Measurements from ENCODE around the gene COQ3. TPM values are rescaled to one million over a fixed set of nuclear protein-coding genes. Genes with fewer than 3 reads are reported as not detected.

Gene COQ3, protein sequence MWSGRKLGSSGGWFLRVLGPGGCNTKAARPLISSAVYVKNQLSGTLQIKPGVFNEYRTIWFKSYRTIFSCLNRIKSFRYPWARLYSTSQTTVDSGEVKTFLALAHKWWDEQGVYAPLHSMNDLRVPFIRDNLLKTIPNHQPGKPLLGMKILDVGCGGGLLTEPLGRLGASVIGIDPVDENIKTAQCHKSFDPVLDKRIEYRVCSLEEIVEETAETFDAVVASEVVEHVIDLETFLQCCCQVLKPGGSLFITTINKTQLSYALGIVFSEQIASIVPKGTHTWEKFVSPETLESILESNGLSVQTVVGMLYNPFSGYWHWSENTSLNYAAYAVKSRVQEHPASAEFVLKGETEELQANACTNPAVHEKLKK
- total RNA-seq (5.7 and 5.9 TPM in 2 replicates), polyA plus RNA-seq (4.7 and 8.2 TPM in 2 replicates)

DNA sequence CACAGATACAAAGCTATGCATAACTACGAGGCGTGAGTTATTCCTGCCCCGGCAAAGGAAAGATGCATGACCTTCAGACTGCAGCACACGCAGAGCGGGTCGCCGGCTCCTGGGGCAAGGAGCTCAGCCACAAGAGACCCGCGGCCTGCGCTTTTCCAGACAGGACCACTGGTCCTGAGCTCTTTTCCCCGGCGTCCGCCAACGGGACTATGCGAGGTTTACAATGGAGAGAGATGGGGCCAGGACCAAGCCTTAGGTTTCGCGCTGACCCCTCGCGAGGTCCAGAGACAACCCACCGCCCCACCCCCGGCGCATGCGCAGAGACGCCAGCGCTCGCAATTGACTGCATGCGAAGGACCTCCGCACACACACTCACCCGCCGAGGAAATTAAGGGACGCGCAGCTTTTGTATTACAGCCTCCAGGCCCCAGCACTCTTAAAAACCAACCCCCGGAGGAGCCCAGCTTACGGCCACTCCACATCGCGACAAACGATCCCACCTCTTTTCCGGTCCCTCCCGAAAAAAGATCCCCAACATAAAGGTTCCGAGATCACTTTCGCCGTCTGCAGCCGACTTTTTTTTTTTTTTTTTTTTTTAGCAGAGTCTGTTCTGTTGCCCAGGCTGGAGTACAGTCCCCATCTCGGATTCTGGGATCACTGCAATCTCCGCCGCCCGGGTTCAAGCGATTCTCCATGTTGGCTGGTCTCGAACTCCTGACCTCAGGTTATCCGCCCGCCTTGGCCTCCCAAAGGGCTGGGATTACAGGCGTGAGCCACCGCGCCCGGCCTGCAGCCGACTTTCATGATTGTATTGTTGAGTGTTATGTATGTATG is at the start of gene COQ3:
Gene COQ3, minus strand, starts transcription at position 498 of the 834 bp plus-strand sequence. Its CDS starts 16 bp downstream, at position 482.
- no peaks in the 10 kb centered on the region for H3K36me3 ChIP-seq (replicated peaks; ENCODE audit: insufficient read depth, low read depth)
- H3K27me3 ChIP-seq: no peaks in the 10 kb centered on the region
- no peaks in the 10 kb centered on the region for H3K9me2 ChIP-seq (replicated peaks; ENCODE audit: insufficient read depth)
- peaks cover 5% of the 10 kb centered on the region for H3K4me1 ChIP-seq (ENCODE audit: insufficient read depth)
- TF ChIP-seq EZH2 (IDR thresholded peaks at IDR 0.05; ENCODE audit: borderline replicate concordance) (no peak), EZH2phosphoT487 (IDR thresholded peaks at IDR 0.05; ENCODE audit: low read depth, severe bottlenecking, unreplicated experiment) (no peak)
- TF ChIP-seq, protein P1, sequence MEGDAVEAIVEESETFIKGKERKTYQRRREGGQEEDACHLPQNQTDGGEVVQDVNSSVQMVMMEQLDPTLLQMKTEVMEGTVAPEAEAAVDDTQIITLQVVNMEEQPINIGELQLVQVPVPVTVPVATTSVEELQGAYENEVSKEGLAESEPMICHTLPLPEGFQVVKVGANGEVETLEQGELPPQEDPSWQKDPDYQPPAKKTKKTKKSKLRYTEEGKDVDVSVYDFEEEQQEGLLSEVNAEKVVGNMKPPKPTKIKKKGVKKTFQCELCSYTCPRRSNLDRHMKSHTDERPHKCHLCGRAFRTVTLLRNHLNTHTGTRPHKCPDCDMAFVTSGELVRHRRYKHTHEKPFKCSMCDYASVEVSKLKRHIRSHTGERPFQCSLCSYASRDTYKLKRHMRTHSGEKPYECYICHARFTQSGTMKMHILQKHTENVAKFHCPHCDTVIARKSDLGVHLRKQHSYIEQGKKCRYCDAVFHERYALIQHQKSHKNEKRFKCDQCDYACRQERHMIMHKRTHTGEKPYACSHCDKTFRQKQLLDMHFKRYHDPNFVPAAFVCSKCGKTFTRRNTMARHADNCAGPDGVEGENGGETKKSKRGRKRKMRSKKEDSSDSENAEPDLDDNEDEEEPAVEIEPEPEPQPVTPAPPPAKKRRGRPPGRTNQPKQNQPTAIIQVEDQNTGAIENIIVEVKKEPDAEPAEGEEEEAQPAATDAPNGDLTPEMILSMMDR (IDR thresholded peaks at IDR 0.05; ENCODE audit: poor library complexity): no peak
- H3K27ac ChIP-seq: peak within 1 kb of the TSS; percentile 91
- peak within 1 kb of the TSS; percentile 90 for H3K4me2 ChIP-seq
- WGBS (ENCODE audit: low lambda C conversion rate, missing lambda C conversion rate): 13% methylated on average over 56 of the region's 56 CpGs
- peak; percentile 84 for DNase-seq (ENCODE audit: low spot score)
- no peaks in the 10 kb centered on the region for H3K79me2 ChIP-seq
- H4K20me1 ChIP-seq (ENCODE audit: insufficient read depth, poor library complexity, severe bottlenecking): no peaks in the 10 kb centered on the region
- H3K9me3 ChIP-seq (ENCODE audit: low read depth): no peaks in the 10 kb centered on the region
- peak within 1 kb of the TSS; percentile 100 for H2AFZ ChIP-seq
- peak within 1 kb of the TSS; percentile 93 for H3K4me3 ChIP-seq

DNA sequence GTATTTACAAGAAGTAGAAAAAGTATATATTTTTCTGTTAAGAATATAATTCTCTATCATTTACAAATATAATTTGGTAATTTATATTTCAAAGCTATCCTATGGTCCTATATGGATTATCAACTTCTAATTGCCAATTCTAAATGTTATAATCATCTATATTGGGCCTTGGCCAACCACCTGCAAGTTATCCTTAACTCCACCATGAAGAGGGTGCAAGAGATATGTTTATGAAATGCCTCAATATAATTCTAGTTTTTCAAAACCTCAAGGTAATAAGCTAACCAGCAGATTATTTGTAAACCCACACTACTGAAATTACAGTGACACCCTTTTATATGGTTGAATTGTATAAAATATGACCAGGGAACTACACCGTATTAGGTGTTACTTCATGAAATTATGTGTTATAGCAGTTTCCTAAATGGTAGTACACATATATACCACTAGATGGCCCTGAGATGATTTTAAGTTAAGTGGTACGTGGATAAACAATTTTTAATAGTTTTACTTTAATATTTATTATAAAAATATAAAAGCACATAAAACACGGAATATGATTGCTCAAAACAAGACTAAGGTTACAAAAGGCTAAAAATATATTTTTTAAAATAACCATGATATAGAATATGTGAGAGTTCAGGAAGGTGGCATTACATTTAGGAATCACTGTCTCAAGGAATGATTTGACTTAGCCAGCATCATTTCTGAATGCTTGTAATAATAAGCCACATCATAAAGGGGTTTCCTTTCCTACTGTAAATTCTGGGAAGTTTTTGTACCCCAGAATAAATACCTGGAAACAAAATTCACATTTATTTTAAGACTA is 40.9 kb upstream of the COQ3 start:
- H4K20me1 ChIP-seq (ENCODE audit: insufficient read depth, poor library complexity, severe bottlenecking): no peaks in the 10 kb centered on the region
- H3K9me2 ChIP-seq (replicated peaks; ENCODE audit: insufficient read depth): no peaks in the 10 kb centered on the region
- 40% methylated on average over 3 of the region's 3 CpGs for WGBS (ENCODE audit: low lambda C conversion rate, missing lambda C conversion rate)
- H3K79me2 ChIP-seq: no peaks in the 10 kb centered on the region
- no peak overlapping the region for H3K4me2 ChIP-seq
- TF ChIP-seq EZH2 (IDR thresholded peaks at IDR 0.05; ENCODE audit: borderline replicate concordance): no peak
- no peak for TF ChIP-seq EZH2phosphoT487 (IDR thresholded peaks at IDR 0.05; ENCODE audit: low read depth, severe bottlenecking, unreplicated experiment)
- TF ChIP-seq, protein P1 (IDR thresholded peaks at IDR 0.05; ENCODE audit: poor library complexity): peak; percentile 62
- no peaks in the 10 kb centered on the region for H3K36me3 ChIP-seq (replicated peaks; ENCODE audit: insufficient read depth, low read depth)
- no peak overlapping the region for H3K27ac ChIP-seq
- no peak overlapping the region for H3K4me3 ChIP-seq
- H3K27me3 ChIP-seq: no peaks in the 10 kb centered on the region
- H3K9me3 ChIP-seq (ENCODE audit: low read depth): no peaks in the 10 kb centered on the region
- no peak overlapping the region for H2AFZ ChIP-seq
- no peaks in the 10 kb centered on the region for H3K4me1 ChIP-seq (ENCODE audit: insufficient read depth)
- DNase-seq (ENCODE audit: low spot score): peak; percentile 16

DNA sequence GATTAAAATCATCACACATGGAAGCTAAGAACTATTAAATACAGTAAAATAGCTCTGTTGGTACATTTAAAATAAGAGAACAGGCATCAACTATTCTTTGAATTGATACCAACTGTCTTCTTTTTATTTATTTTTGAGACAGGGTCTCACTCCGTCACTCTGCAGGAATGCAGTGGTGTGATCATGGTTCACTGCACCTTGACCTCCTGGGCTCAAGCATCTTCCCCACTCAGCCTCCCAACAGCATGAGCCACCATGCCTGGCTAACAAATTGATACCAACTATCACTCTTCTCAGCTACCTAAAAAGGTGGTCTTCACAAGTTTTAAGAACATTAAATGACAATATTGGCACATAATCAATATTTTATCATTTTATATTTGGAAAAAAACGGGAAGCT is 38.9 kb upstream of the COQ3 start:
- DNase-seq (ENCODE audit: low spot score): no peak
- Histone ChIP-seq H3K4me3 (no peak overlapping the region), H3K4me2 (no peak overlapping the region), H3K79me2 (peaks cover 6% of the 10 kb centered on the region), H3K36me3 (replicated peaks; ENCODE audit: insufficient read depth, low read depth) (no peaks in the 10 kb centered on the region), H3K27ac (no peak overlapping the region), H4K20me1 (ENCODE audit: insufficient read depth, poor library complexity, severe bottlenecking) (no peaks in the 10 kb centered on the region), H3K9me3 (ENCODE audit: low read depth) (no peaks in the 10 kb centered on the region), H3K27me3 (no peaks in the 10 kb centered on the region), H3K9me2 (replicated peaks; ENCODE audit: insufficient read depth) (no peaks in the 10 kb centered on the region), H2AFZ (no peak overlapping the region), H3K4me1 (ENCODE audit: insufficient read depth) (no peaks in the 10 kb centered on the region)
- WGBS (ENCODE audit: low lambda C conversion rate, missing lambda C conversion rate): 88% methylated on average over 2 of the region's 2 CpGs
- no peak for TF ChIP-seq EZH2 (IDR thresholded peaks at IDR 0.05; ENCODE audit: borderline replicate concordance)
- TF ChIP-seq, protein P1 (IDR thresholded peaks at IDR 0.05; ENCODE audit: poor library complexity): no peak

Data from hepatocyte (in vitro differentiated cells).